HG03103 (cell line): ENCODE data around the gene TSHZ3.

Experiments used
- ATAC-seq: cut with Tn5 transposase; IDR thresholded peaks from one replicate; pipeline ENCODE4 v1.9.1; 2021; ENCODE audit warnings: low read depth; ENCODE audit not compliant: unreplicated experiment

The TSHZ3 gene

GRCh38 chr19:31268751-31269383 is 80.4 kb downstream of the TSHZ3 start:
- no peak for ATAC-seq

GRCh38 chr19:31266731-31267130 is 82.5 kb downstream of the TSHZ3 start:
- ATAC-seq: no peak

- no peak for ATAC-seq
Measured at GRCh38 chr19:31266196-31266595, 83.0 kb downstream of the TSHZ3 start.

- ATAC-seq: no peak
Measured at GRCh38 chr19:31264041-31264778, 85.0 kb downstream of the TSHZ3 start.

GRCh38 chr19:31263328-31263727 is 85.9 kb downstream of the TSHZ3 start:
- ATAC-seq: no peak

- no peak for ATAC-seq
Measured at GRCh38 chr19:31262725-31263191, 86.5 kb downstream of the TSHZ3 start.

- no peak for ATAC-seq
Measured at GRCh38 chr19:31261603-31262212, 87.5 kb downstream of the TSHZ3 start.

GRCh38 chr19:31261019-31261602 is 88.1 kb downstream of the TSHZ3 start:
- no peak for ATAC-seq

GRCh38 chr19:31260171-31260933 is 88.9 kb downstream of the TSHZ3 start:
- ATAC-seq: no peak

GRCh38 chr19:31258211-31259052 is 90.8 kb downstream of the TSHZ3 start:
- ATAC-seq: no peak

- no peak for ATAC-seq
Measured at GRCh38 chr19:31257426-31258130, 91.7 kb downstream of the TSHZ3 start.

- no peak for ATAC-seq
Measured at GRCh38 chr19:31257025-31257424, 92.2 kb downstream of the TSHZ3 start.

- ATAC-seq: no peak
Measured at GRCh38 chr19:31256593-31256960, 92.7 kb downstream of the TSHZ3 start.

GRCh38 chr19:31255831-31256592 is 93.2 kb downstream of the TSHZ3 start:
- ATAC-seq: no peak

- ATAC-seq: no peak
Measured at GRCh38 chr19:31255174-31255799, 93.9 kb downstream of the TSHZ3 start.

- no peak for ATAC-seq
Measured at GRCh38 chr19:31254611-31255010, 94.6 kb downstream of the TSHZ3 start.

- no peak for ATAC-seq
Measured at GRCh38 chr19:31254180-31254551, 95.1 kb downstream of the TSHZ3 start.

- ATAC-seq: no peak
Measured at GRCh38 chr19:31253526-31254179, 95.6 kb downstream of the TSHZ3 start.
